ENCODE data around the gene PROKR1.

The PROKR1 gene

GRCh38 chr2:68700560-68700959 is 57.2 kb downstream of the PROKR1 start:
- DNase-seq = no peak

GRCh38 chr2:68706637-68707036 is 63.3 kb downstream of the PROKR1 start:
- DNase-seq = no peak
